GM21526 (cell line): ENCODE measurements around the gene NTM.
A peak's percentile ranks its signal among the peaks of the same experiment; 100 is the strongest.

Experiments used
- ATAC-seq: cut with Tn5 transposase; IDR thresholded peaks from one replicate; pipeline ENCODE4 v1.9.1; 2021; ENCODE audit warnings: moderate library complexity; ENCODE audit not compliant: unreplicated experiment, low FRiP score

Gene NTM

GRCh38 chr11:131838016-131838415 is 467.6 kb downstream of the NTM start:
- ATAC-seq, result no peak

GRCh38 chr11:131839326-131839725 is 468.9 kb downstream of the NTM start:
- ATAC-seq, result no peak

GRCh38 chr11:131840545-131840944 is 470.1 kb downstream of the NTM start:
- no peak for ATAC-seq

GRCh38 chr11:131841028-131841427 is 470.6 kb downstream of the NTM start:
- no peak for ATAC-seq

GRCh38 chr11:131841925-131842635 is 471.7 kb downstream of the NTM start:
- no peak for ATAC-seq

GRCh38 chr11:131845255-131845654 is 474.8 kb downstream of the NTM start:
- no peak for ATAC-seq

- ATAC-seq, result no peak
These were observed 479.1 kb downstream of the NTM start for GRCh38 chr11:131849485-131849884.

GRCh38 chr11:131850507-131850906 is 480.1 kb downstream of the NTM start:
- ATAC-seq, result no peak

- no peak for ATAC-seq
These were observed 481.7 kb downstream of the NTM start for GRCh38 chr11:131851964-131852755.

- no peak for ATAC-seq
These were observed 482.3 kb downstream of the NTM start for GRCh38 chr11:131852757-131853156.

GRCh38 chr11:131854391-131854790 is 484.0 kb downstream of the NTM start:
- ATAC-seq, result no peak

- ATAC-seq, result no peak
These were observed 484.9 kb downstream of the NTM start for GRCh38 chr11:131855320-131855719.

GRCh38 chr11:131857246-131857645 is 486.8 kb downstream of the NTM start:
- ATAC-seq, result no peak

- no peak for ATAC-seq
These were observed 488.1 kb downstream of the NTM start for GRCh38 chr11:131858505-131858904.

- no peak for ATAC-seq
These were observed 489.3 kb downstream of the NTM start for GRCh38 chr11:131859538-131860210.

- ATAC-seq, result no peak
These were observed 493.8 kb downstream of the NTM start for GRCh38 chr11:131864228-131864627.

GRCh38 chr11:131865860-131866259 is 495.4 kb downstream of the NTM start:
- ATAC-seq, result no peak

- ATAC-seq, result no peak
These were observed 496.4 kb downstream of the NTM start for GRCh38 chr11:131866535-131867400.

GRCh38 chr11:131867457-131868257 is 497.2 kb downstream of the NTM start:
- peak; percentile 67 for ATAC-seq
